ENCODE data around the gene METTL23. TPM values are rescaled to one million over a fixed set of nuclear protein-coding genes. Genes with fewer than 3 reads are reported as not detected.

Gene METTL23
- total RNA-seq, 1 donor from 2014 or later, result 28.5 TPM

GRCh38 chr17:76757256-76757655 is 30.6 kb downstream of the METTL23 start:
- DNase-seq (ENCODE audit: low spot score), result no peak

DNA sequence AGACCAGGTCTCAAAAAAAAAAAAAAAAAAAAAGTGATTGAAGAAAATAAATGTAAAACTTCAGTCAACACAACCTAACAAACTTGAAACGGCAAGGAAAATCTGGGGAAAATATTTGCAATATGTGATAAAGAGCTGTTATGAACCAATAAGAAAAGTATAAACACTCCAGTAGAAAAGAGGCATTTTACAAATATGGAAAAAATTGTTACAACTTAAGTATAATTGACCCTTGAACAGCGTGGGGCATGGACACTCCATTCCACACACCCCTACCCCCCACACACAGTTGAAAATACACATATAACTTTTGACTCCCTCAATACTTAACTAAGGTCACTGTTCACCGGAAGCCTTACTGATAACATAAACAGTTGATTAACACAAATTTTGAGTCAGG is 31.9 kb downstream of the METTL23 start:
- no peak for DNase-seq (ENCODE audit: low spot score)

DNA sequence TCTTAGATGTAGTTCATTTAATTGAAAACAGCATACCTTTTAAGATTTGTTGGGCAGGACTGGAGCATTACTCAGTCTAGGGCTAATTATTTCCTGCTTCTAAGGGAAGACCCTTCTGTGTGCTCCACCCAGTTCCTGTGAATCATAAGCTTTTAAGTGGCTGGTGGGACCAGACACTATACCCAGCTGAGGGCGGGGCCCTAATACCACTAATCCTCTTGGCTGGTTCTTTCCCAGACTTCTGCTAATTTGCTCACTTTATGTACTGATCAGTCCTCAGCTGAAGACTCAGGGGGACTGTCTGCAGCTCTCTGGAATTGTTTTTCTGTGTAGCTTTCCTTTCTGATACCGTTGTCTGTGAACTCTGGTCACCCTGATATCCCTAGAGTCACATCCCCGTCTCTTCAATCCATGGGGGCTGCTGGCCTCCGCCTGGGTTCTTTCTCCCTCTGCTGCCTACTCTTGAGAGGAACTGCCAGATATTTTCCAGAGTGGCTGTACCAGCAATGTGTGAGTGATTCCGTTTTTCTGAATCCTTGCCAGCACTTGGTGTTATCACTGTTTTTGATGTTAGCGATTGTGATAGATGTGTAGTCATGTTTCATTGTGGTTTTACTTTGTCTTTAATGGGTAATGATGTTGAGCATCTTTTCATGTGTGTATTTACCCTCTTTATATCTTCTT is 46.3 kb downstream of the METTL23 start:
- no peak for DNase-seq (ENCODE audit: low spot score)

DNA sequence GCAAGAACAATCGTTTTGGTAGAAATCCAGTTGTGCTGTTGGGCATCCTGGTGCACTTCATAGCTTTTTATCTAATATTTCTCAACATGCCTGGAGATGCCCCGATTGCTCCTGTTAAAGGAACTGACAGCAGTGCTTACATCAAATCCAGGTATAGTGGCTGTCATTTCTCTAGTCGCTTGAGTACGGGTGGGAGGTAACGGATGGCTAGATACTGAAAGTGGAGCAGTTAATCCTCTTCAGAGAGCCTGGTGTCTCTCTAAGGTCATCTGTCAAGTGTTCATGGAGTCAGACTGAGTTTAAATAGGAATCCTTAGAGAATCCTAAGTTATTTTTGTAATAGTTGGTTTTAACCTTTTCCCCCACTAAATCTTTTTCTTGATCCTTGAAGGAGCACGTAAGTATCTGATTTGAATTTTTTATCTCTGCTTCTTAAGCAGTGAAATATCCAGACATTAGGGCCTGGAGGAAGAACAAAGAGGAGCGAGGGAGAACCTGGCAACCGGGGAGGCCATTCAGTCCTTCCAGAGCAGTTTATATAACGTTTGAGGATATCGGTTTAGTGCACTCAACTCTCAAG is 48.5 kb downstream of the METTL23 start:
- DNase-seq (ENCODE audit: low spot score), result no peak

DNA sequence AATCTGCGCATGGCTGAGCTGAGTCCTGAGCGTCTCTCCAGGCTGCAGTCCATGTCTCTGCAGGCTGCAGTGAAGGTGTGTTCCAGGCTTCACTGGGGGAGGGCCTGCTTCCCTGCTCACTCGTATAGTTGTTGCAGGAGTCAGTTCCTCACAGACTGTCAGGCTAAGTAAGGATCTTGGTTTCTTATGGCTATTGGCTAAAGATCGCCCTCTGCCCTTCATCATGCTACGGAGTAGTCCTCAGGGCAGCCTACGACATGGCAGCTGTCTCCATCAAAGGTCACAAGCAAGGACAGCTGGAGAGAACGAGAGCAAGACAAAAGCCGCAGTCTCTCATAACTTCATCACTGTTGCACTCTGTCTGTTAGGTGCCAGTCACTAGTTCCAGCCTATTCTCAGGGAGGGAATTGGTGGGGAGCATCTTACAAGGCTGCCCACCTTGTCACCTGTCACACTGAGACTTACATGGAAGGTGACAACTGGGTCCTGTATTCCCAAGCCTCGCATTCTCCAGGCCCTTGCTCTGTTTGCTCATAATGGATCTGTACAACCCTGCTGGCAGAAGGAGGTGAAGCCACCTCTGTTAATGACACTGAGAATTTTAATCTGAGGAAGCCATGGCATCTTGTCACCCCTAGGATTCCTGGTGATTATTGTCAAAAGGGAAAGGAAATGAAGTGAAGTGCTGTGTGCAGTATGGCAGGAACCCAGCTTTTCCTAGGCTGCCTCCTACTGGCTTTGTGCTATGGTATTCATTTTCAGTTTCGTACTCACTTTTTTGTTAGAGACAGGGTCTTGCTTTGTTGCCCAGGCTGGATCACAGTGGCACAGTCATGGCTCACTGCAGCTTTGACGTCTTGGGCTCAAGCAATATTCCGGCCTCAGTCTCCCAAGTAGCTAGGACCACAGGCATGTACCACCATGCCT is 54.7 kb downstream of the METTL23 start:
- no peak for DNase-seq (ENCODE audit: low spot score)

DNA sequence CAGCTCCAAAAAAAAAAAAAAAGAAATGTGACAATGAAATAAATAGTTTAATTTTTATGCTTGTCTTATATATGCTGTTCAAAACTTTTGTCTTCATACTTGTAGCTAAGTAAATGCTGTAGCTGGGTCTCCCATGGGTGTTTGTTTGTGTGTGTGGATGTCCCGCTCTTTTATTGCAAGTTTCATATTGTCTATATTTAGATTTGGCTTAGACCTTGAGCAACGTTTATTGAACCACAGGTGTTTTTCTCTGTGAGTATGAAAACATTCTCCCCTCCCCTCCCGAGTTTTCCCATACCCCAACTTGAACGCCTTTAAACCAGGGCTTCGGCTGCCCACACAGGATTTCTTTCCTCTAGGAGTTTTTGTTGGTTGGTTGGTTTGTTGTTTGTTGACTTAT is 56.5 kb downstream of the METTL23 start:
- no peak for DNase-seq (ENCODE audit: low spot score)

Other genes with a start within 250 kb of the METTL23 start
- 41.6 TPM for gene RHBDF2, start 225.4 kb upstream of the METTL23 start, total RNA-seq
- 24.6 TPM for gene CYGB, start 189.1 kb upstream of the METTL23 start, total RNA-seq
- gene PRCD, start 186.8 kb upstream of the METTL23 start, total RNA-seq, result 11.5 TPM
- gene ST6GALNAC2, start 141.0 kb upstream of the METTL23 start, total RNA-seq, result 28.7 TPM
- 11.3 TPM for gene ST6GALNAC1, start 83.1 kb upstream of the METTL23 start, total RNA-seq
- 129 TPM for gene MXRA7, start 15.9 kb upstream of the METTL23 start, total RNA-seq
- 28.2 TPM for gene JMJD6, start 233 bp upstream of the METTL23 start, total RNA-seq
- 231 TPM for gene SRSF2, start 10.5 kb downstream of the METTL23 start, total RNA-seq
- gene MFSD11, start 11.3 kb downstream of the METTL23 start, total RNA-seq, result 27.0 TPM
- gene MGAT5B, start 141.6 kb downstream of the METTL23 start, total RNA-seq, result 1.7 TPM